Measurements from ENCODE around the gene TICAM2. TPM values are rescaled to one million over a fixed set of nuclear protein-coding genes. Genes with fewer than 3 reads are reported as not detected.
A peak's percentile ranks its signal among the peaks of the same experiment; 100 is the strongest.

Gene TICAM2
- total RNA-seq, 1 donor from 2014 or later = 0.98 TPM

DNA sequence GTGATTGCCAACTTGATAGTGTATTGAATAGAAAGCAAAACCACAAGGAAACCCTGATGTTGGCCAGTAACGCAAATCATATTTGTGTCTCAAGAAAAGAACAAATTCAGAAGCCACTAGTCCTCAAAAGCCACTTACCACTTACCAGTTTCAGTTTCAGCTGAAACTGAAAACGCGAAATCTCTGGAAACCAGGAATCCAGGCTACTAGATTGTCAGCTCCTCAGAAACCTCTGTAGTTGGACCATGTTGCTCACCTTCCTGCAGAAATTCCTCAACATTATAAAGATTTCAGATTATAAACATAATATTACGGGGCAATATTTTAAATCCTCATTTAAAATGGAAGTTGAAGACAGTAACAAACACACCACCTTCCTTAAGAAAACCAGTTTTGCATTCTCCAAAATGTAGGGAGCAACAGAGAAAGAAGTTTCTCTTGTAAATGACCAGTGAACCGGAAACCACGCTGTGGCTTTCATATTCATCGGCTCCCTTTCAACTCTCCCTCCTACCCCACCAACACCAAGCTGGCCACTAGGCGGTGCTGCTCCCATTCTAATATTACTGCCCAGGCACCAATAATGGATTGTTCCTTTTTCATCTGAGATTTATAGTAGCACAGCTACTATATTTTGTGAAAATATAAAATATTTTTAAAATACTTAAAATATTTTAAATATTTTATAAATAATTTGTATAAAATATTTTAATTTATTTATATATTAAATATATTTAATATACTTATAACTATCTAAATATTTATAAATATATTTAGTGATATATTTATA is 32.3 kb upstream of the TICAM2 start:
- intact Hi-C loops (cut with DNase I) = no loop called here
- DNase-seq (ENCODE audit: extremely low spot score in 2 of 2) = no peak
- TF ChIP-seq POLR2AphosphoS5 (IDR thresholded peaks at IDR 0.05; ENCODE audit: insufficient read depth in 1 of 2, low read depth in 1 of 2) (peak in 1 of 2 donors; percentile 53), POLR2A (IDR thresholded peaks at IDR 0.05) (no peak), CTCF (IDR thresholded peaks at IDR 0.05) (peak; percentile 65 to 85 (median 82))
- Histone ChIP-seq H3K4me1 (peaks cover 6% of the 10 kb centered on the region), H3K9me3 (no peaks in the 10 kb centered on the region), H3K27ac (peak overlapping the region; percentile 40), H3K36me3 (no peaks in the 10 kb centered on the region), H3K27me3 (no peaks in the 10 kb centered on the region), H3K4me3 (peak overlapping the region; percentile 19 to 33)

DNA sequence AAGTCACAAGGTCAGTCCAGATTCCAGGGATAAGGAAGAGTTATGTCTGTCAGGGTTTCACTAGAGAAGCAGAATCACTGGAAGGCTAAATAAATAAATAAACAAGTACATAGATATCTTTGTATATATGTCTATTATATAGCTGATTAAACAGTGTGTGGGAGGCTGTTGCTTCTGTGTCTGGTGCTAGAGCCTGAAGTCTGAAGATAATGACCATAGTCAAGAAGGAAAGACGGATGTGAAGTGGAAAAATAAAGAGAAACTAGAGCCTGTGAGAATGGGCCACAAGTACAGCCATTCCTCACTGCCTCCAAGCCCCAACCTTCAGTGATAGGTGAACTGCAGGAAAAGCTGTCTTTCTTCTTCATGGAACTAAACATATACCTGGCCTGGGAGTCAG is 27.6 kb upstream of the TICAM2 start:
- H3K27ac ChIP-seq = no peak overlapping the region
- H3K27me3 ChIP-seq = no peaks in the 10 kb centered on the region
- TF ChIP-seq POLR2AphosphoS5 (IDR thresholded peaks at IDR 0.05; ENCODE audit: insufficient read depth in 1 of 2, low read depth in 1 of 2) (no peak), POLR2A (IDR thresholded peaks at IDR 0.05) (no peak), CTCF (IDR thresholded peaks at IDR 0.05) (no peak)
- peaks cover 9% of the 10 kb centered on the region for H3K4me1 ChIP-seq
- no peak overlapping the region for H3K4me3 ChIP-seq
- no peaks in the 10 kb centered on the region for H3K9me3 ChIP-seq
- no peak for DNase-seq (ENCODE audit: extremely low spot score in 2 of 2)
- H3K36me3 ChIP-seq = no peaks in the 10 kb centered on the region
- intact Hi-C loops (cut with DNase I) = loop anchor here (5.0 kb wide), 1 partner anchor 212 kb away; the partner anchor contains the start of genes AP3S1 and ATG12

DNA sequence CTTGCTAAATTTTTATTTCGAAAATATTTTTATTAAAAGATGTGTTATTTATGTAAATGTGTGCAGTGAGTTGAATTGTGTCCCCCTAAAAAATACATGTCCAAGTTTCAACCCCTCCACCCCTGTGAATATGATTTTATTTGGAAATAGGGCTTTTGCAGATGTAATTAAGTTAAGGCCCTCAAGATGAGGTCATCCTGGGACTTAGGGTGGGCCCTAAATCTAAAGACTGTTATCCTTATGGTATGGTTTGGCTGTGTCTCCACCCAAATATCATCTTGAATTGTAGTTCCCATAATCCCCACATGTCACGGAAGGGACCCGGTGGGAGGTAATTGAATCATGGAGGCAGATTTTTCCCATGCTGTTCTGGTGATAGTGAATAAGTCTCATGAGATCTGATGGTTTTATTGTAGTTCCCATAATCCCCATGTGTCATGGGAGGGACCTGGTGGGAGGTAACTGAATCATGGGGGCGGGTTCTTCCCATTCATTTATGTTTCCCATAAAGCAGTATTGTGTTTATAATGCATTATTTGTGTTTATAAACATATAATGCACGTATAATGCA is 25.1 kb upstream of the TICAM2 start:
- intact Hi-C loops (cut with DNase I) = loop anchor here (5.0 kb wide), 1 partner anchor 215 kb away; the partner anchor contains the start of genes AP3S1 and ATG12
- TF ChIP-seq POLR2AphosphoS5 (IDR thresholded peaks at IDR 0.05; ENCODE audit: insufficient read depth in 1 of 2, low read depth in 1 of 2) (no peak), CTCF (IDR thresholded peaks at IDR 0.05) (no peak), POLR2A (IDR thresholded peaks at IDR 0.05) (no peak)
- H3K27ac ChIP-seq = no peak overlapping the region
- peaks cover 28% of the 10 kb centered on the region for H3K4me1 ChIP-seq
- H3K27me3 ChIP-seq = no peaks in the 10 kb centered on the region
- no peaks in the 10 kb centered on the region for H3K36me3 ChIP-seq
- no peaks in the 10 kb centered on the region for H3K9me3 ChIP-seq
- no peak for DNase-seq (ENCODE audit: extremely low spot score in 2 of 2)
- no peak overlapping the region for H3K4me3 ChIP-seq

GRCh38 chr5:115626445-115626823 is 24.2 kb upstream of the TICAM2 start:
- intact Hi-C loops (cut with DNase I) = loop anchor here (5.0 kb wide), 1 partner anchor 216 kb away; the partner anchor contains the start of genes AP3S1 and ATG12
- TF ChIP-seq POLR2A (IDR thresholded peaks at IDR 0.05) = no peak
- TF ChIP-seq CTCF (IDR thresholded peaks at IDR 0.05) = no peak
- no peak for TF ChIP-seq POLR2AphosphoS5 (IDR thresholded peaks at IDR 0.05; ENCODE audit: insufficient read depth in 1 of 2, low read depth in 1 of 2)
- H3K4me3 ChIP-seq = peak overlapping the region; percentile 73 to 90
- no peaks in the 10 kb centered on the region for H3K27me3 ChIP-seq
- H3K36me3 ChIP-seq = no peaks in the 10 kb centered on the region
- DNase-seq (ENCODE audit: extremely low spot score in 2 of 2) = no peak
- H3K27ac ChIP-seq = peak overlapping the region; percentile 94
- no peaks in the 10 kb centered on the region for H3K9me3 ChIP-seq
- peaks cover 38% of the 10 kb centered on the region for H3K4me1 ChIP-seq
